GM18511 (cell line): ENCODE measurements around the gene TSPAN9.

Experiments used
- ATAC-seq: cut with Tn5 transposase; IDR thresholded peaks from one replicate; pipeline ENCODE4 v1.9.1; 2021; ENCODE audit warnings: mild to moderate bottlenecking, moderate library complexity; ENCODE audit not compliant: unreplicated experiment

The TSPAN9 gene

GRCh38 chr12:3325736-3326135 is 248.6 kb downstream of the TSPAN9 start:
- ATAC-seq = no peak

DNA sequence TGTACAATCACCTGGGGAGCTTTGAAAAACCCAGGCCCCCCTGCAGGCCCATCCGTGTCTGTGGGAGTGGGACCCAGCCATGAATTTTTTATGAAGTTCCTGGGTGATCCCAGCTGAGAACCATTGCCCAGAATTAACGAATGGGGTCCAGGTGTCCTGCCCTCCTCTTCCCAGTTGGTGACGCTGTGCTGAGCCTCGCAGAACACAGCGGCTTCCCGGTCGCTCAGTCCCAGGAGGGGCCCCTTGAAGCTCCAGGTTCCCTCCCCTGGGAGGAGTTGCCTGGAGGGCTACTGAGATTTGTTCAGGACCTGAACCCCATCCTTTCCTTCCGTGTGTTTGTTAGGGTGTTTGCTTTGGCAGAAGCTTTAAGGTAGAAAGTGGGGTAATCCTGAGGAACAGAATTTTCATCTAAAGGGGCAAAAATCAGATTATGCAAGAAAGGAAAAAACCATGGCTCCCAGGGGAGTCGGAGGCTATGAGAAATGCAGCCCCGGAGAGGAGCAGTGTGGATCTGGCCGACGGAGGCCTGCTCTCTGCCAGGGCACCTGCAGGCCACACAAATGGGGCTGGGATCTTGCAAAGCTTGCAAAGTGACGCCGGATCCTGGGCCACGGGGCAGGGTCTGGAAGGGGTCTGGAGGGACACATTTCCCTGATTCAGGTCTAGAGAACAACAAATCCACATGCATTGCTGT is 249.1 kb downstream of the TSPAN9 start:
- no peak for ATAC-seq

DNA sequence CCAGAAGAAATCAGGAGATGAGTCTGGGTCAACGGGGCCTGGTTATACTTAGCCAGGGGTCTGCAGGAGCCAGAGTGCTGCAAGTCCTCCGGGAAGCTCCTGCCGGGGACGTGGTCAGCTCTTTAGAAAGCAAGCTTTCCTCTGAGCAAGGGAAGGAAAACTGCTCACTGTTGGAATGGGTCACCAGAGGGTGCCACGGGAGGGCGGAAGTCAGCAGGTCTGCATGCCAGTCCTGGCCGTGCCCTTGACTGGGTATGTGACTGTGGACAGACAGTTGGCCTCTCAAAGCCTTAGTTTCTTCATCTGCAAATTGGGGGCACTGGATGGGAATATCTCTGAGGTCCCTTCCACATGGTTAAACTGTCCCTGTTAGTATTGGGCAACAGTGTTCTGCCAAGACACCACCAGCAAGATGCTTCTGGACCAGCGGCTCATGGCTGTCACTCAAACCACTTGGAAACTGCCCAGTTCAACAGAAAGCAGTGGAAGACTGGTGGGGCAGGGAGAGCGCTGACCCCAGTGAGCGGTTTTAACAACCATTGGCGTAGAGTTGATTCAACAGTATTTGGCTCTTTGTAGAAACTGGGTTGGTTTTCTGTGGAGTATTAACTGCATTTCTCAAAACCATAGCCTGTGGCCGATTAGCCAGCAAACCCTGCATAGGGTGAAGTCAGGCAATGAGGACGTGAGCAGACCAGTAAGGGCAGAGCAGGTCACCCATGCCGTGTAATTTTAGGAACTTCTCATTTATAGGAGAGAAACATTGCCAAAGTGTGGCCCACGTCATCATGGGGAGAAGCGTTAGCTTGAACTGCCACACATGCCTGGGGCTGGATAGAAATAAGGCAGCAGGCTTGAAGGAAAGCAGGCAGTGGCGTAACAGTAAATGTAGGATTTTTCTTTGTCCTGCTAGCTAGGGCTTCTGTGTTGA is 249.9 kb downstream of the TSPAN9 start:
- ATAC-seq = no peak

- no peak for ATAC-seq
These were observed 250.9 kb downstream of the TSPAN9 start for GRCh38 chr12:3328081-3328480.

DNA sequence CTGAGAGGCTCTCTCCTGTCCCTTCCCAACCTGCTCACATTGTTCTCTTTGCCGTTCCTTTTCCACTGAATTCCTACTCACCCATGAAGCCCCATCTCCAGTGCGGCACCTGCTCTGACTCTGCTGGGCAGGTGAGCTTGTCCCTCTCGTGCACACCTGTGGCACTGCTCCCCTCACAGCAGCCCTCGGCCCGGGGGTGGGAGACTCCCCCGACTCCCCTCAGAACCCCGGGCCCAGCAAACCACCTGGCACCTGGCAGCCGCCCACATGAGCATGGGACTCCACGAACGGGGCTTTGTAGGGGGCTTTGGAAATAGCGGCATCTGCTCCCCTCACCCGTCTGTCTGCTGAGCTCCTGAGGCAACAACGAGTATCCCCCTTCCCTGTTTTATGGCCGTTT is 251.4 kb downstream of the TSPAN9 start:
- no peak for ATAC-seq

DNA sequence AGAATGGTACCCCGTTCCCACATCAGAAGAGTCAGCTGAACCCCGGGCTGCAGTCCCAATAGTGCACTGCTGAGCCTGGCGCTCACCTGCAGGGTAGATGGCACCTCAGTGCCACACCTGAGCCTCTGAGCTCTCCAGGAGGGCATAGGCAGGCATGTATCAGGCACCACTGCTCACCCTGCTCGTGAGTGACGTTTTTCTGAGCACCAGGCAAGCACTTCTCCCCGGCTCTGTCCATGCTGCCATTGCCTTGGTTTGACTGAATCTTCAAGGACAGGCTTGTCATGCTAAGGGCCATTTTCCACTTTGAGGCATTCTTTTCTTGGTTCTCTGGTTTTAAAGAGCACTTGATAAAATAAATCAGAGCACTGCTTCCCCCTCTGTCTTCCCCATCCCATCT is 252.2 kb downstream of the TSPAN9 start:
- no peak for ATAC-seq

GRCh38 chr12:3330976-3331510 is 253.9 kb downstream of the TSPAN9 start:
- no peak for ATAC-seq

DNA sequence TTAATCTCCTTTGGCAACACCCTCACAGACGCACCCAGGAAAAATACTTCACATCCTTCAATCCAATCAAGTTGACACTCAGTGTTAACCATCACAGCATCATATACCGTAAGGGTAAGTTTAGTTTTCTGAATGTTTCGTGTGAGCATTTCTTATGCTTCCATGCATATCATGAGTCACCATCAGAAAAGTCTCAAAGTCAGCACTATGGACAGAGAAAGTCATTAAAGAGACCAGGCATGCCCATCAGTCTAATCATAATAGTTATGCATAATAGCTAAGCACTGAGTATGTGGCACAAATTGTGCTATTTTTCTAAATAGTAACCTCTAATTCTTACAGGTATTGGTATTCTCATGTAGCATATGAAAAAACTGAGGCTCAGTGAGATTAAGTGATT is 255.0 kb downstream of the TSPAN9 start:
- ATAC-seq = no peak

GRCh38 chr12:3333583-3333982 is 256.4 kb downstream of the TSPAN9 start:
- no peak for ATAC-seq

- no peak for ATAC-seq
These were observed 256.8 kb downstream of the TSPAN9 start for GRCh38 chr12:3333991-3334391.

- ATAC-seq = no peak
These were observed 257.9 kb downstream of the TSPAN9 start for GRCh38 chr12:3335078-3335487.
